Measurements from ENCODE around the gene MOB3A. TPM values are rescaled to one million over a fixed set of nuclear protein-coding genes. Genes with fewer than 3 reads are reported as not detected.

The MOB3A gene
- total RNA-seq, 1 experiment from 2014 or later = 11.7 TPM

DNA sequence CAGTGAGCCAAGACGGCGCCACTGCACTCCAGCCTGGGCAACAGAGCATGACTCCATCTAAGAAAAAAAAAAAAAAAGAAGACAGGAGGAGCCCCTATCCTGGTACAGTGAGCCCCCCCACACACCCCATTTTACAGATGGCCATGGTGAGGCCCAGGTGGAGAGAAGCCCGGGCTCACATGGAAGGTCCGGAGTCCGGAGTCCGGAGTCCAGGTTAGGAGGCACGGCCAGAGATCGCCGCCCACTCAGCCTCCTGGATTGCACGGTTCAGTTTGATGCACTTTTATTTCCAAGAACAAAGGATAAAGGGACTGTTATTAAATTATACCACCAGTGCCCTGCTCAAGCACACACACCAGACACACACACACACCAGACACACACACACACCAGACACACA, 69.4 kb downstream of the MOB3A start:
- no peaks in the 10 kb centered on the region for H3K4me1 ChIP-seq
- TF ChIP-seq, protein P1, sequence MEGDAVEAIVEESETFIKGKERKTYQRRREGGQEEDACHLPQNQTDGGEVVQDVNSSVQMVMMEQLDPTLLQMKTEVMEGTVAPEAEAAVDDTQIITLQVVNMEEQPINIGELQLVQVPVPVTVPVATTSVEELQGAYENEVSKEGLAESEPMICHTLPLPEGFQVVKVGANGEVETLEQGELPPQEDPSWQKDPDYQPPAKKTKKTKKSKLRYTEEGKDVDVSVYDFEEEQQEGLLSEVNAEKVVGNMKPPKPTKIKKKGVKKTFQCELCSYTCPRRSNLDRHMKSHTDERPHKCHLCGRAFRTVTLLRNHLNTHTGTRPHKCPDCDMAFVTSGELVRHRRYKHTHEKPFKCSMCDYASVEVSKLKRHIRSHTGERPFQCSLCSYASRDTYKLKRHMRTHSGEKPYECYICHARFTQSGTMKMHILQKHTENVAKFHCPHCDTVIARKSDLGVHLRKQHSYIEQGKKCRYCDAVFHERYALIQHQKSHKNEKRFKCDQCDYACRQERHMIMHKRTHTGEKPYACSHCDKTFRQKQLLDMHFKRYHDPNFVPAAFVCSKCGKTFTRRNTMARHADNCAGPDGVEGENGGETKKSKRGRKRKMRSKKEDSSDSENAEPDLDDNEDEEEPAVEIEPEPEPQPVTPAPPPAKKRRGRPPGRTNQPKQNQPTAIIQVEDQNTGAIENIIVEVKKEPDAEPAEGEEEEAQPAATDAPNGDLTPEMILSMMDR (IDR thresholded peaks at IDR 0.05; ENCODE audit: insufficient read depth in 1 of 2, low read depth in 1 of 2, low read length in 1 of 2, severe bottlenecking in 1 of 2, unreplicated experiment in 1 of 2) = no peak

DNA sequence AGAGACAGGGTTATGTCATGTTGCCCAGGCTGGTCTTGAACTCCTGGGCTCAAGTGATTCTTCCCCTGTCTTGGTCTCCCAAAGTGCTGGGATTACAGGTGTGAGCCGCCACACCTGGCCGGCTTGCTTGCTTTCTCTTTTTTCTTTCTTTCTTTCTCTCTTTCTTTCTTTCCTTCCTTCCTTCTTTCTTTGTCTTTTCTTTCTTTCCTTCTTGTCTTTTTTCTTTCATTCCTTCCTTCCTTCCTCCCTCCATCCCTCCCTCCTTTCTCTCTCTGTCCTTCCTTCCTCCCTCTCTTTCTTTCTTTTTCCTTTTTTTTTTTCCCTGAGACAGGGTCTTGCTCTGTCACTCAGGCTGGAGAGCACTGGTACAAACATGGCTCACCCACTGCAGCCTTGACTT, 73.8 kb downstream of the MOB3A start:
- no TSS peak for BruUV-seq (replicated peaks)
- Mint-ChIP-seq H3K27me3 (ENCODE audit: insufficient read depth, unreplicated experiment) (no peaks in the 10 kb centered on the region), H3K9me3 (ENCODE audit: unreplicated experiment) (no peaks in the 10 kb centered on the region), H3K4me3 (ENCODE audit: unreplicated experiment) (no peak overlapping the region), H3K36me3 (ENCODE audit: insufficient read depth, unreplicated experiment) (peaks cover 6% of the 10 kb centered on the region), H3K4me1 (ENCODE audit: low read depth, unreplicated experiment) (no peaks in the 10 kb centered on the region), H3K27ac (ENCODE audit: unreplicated experiment) (no peak overlapping the region)
- intact Hi-C loops (cut with micrococcal nuclease; ENCODE audit: unreplicated experiment) = no loop called here
- ChIA-PET CTCF (no interaction called here), POLR2A (no interaction called here)
- DNase-seq = no peak
- TF ChIP-seq, protein P1 (IDR thresholded peaks at IDR 0.05; ENCODE audit: insufficient read depth in 1 of 2, low read depth in 1 of 2, low read length in 1 of 2, severe bottlenecking in 1 of 2, unreplicated experiment in 1 of 2) = no peak
- Histone ChIP-seq H3K9me3 (peaks cover 4% of the 10 kb centered on the region), H3K36me3 (ENCODE audit: control insufficient read depth, insufficient read depth, low read length) (no peaks in the 10 kb centered on the region), H3K4me3 (ENCODE audit: low read depth, low read length) (no peak overlapping the region), H3K4me1 (peaks cover 5% of the 10 kb centered on the region), H3K27me3 (replicated peaks; ENCODE audit: control insufficient read depth, insufficient read depth, low read length) (no peaks in the 10 kb centered on the region)

More for the DNA sequence above, 69.4 kb downstream of the MOB3A start:
- no peaks in the 10 kb centered on the region for H3K9me3 Mint-ChIP-seq (ENCODE audit: unreplicated experiment)
- no peak for DNase-seq
- no peaks in the 10 kb centered on the region for H3K4me1 Mint-ChIP-seq (ENCODE audit: low read depth, unreplicated experiment)
- peaks cover 4% of the 10 kb centered on the region for H3K9me3 ChIP-seq
- H3K27me3 ChIP-seq (replicated peaks; ENCODE audit: control insufficient read depth, insufficient read depth, low read length) = no peaks in the 10 kb centered on the region
- no peak overlapping the region for H3K27ac Mint-ChIP-seq (ENCODE audit: unreplicated experiment)
- ChIA-PET POLR2A (no interaction called here), CTCF (no interaction called here)
- H3K4me3 ChIP-seq (ENCODE audit: low read depth, low read length) = no peak overlapping the region
- intact Hi-C loops (cut with micrococcal nuclease; ENCODE audit: unreplicated experiment) = no loop called here
- H3K36me3 Mint-ChIP-seq (ENCODE audit: insufficient read depth, unreplicated experiment) = peaks cover 6% of the 10 kb centered on the region
- H3K4me3 Mint-ChIP-seq (ENCODE audit: unreplicated experiment) = no peak overlapping the region
- H3K36me3 ChIP-seq (ENCODE audit: control insufficient read depth, insufficient read depth, low read length) = no peaks in the 10 kb centered on the region
- H3K27me3 Mint-ChIP-seq (ENCODE audit: insufficient read depth, unreplicated experiment) = no peaks in the 10 kb centered on the region
- no TSS peak for BruUV-seq (replicated peaks)

DNA sequence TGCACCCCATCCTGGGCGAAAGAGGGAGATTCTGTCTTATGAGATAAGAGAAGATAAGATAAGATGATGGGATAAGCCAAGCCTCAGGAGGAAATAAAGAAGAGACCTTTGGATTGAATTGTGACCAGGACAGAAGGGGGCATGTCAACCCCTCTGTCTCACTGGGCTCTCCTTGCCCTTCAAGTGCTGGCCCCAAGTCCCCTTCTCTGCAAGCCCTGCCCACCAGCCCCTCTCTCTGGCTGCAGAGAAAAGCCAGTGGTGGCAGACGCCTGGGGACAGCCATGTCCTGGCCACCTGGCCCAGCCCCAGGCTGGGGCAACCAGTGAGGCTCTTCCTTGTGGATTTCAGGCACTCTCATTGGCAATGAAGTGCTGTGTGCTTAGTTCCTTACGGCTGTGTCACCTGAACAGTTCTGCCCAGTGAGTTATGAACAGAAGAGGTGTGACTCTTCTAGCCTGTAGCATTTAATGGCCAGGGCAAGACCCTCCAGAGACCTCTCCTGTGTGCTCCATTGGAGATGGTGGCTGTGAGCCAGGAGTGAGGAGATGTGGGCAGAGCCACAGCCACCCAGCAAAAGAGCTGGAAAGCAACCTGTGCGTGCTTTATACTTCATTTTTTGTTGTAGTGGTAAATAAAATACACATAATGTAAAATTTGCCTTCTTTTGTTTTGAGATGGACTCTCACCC, 74.5 kb downstream of the MOB3A start:
- peaks cover 4% of the 10 kb centered on the region for H3K9me3 ChIP-seq
- H3K4me3 Mint-ChIP-seq (ENCODE audit: unreplicated experiment) = no peak overlapping the region
- H3K36me3 Mint-ChIP-seq (ENCODE audit: insufficient read depth, unreplicated experiment) = peaks cover 6% of the 10 kb centered on the region
- no peak overlapping the region for H3K4me3 ChIP-seq (ENCODE audit: low read depth, low read length)
- TF ChIP-seq, protein P1 (IDR thresholded peaks at IDR 0.05; ENCODE audit: insufficient read depth in 1 of 2, low read depth in 1 of 2, low read length in 1 of 2, severe bottlenecking in 1 of 2, unreplicated experiment in 1 of 2) = no peak
- H3K27me3 Mint-ChIP-seq (ENCODE audit: insufficient read depth, unreplicated experiment) = no peaks in the 10 kb centered on the region
- no TSS peak for BruUV-seq (replicated peaks)
- H3K9me3 Mint-ChIP-seq (ENCODE audit: unreplicated experiment) = no peaks in the 10 kb centered on the region
- POLR2A ChIA-PET = no interaction called here
- CTCF ChIA-PET = no interaction called here
- DNase-seq = no peak
- peaks cover 5% of the 10 kb centered on the region for H3K4me1 ChIP-seq
- no peaks in the 10 kb centered on the region for H3K36me3 ChIP-seq (ENCODE audit: control insufficient read depth, insufficient read depth, low read length)
- H3K27me3 ChIP-seq (replicated peaks; ENCODE audit: control insufficient read depth, insufficient read depth, low read length) = no peaks in the 10 kb centered on the region
- H3K4me1 Mint-ChIP-seq (ENCODE audit: low read depth, unreplicated experiment) = no peaks in the 10 kb centered on the region
- intact Hi-C loops (cut with micrococcal nuclease; ENCODE audit: unreplicated experiment) = no loop called here
- H3K27ac Mint-ChIP-seq (ENCODE audit: unreplicated experiment) = no peak overlapping the region

Other genes starting within 250 kb of the MOB3A start
- gene REXO1, start 247.8 kb downstream of the MOB3A start, total RNA-seq (2022) = 43.0 and 46.6 TPM in 2 replicates
- gene KLF16, start 232.7 kb downstream of the MOB3A start, total RNA-seq (2022) = 26.5 and 26.8 TPM in 2 replicates
- gene ABHD17A, start 210.8 kb downstream of the MOB3A start, total RNA-seq (2022) = 47.7 and 51.8 TPM in 2 replicates
- 12.6 and 14.0 TPM in 2 replicates for gene ADAT3, start 190.9 kb downstream of the MOB3A start, total RNA-seq (2022)
- gene SCAMP4, start 190.9 kb downstream of the MOB3A start, total RNA-seq (2022) = 78.3 and 84.1 TPM in 2 replicates
- 44.4 and 49.6 TPM in 2 replicates for gene CSNK1G2, start 155.2 kb downstream of the MOB3A start, total RNA-seq (2022)
- 47.0 and 52.2 TPM in 2 replicates for gene BTBD2, start 80.6 kb downstream of the MOB3A start, total RNA-seq (2022)
- 136 and 162 TPM in 2 replicates for gene MKNK2, start 45.1 kb downstream of the MOB3A start, total RNA-seq (2022)
- gene IZUMO4, start 589 bp upstream of the MOB3A start, total RNA-seq (2022) = 1.1 and 1.6 TPM in 2 replicates
- 150 and 151 TPM in 2 replicates for gene AP3D1, start 55.2 kb upstream of the MOB3A start, total RNA-seq (2022)
- 51.8 and 55.6 TPM in 2 replicates for gene DOT1L, start 67.6 kb upstream of the MOB3A start, total RNA-seq (2022)
- gene PLEKHJ1, start 140.0 kb upstream of the MOB3A start, total RNA-seq (2022) = 119 TPM in 2 replicates
- 129 and 135 TPM in 2 replicates for gene SF3A2, start 140.5 kb upstream of the MOB3A start, total RNA-seq (2022)
- gene AMH, start 153.0 kb upstream of the MOB3A start, total RNA-seq (2022) = 19.3 and 19.4 TPM in 2 replicates
- not detected in 2 replicates for gene JSRP1, start 160.1 kb upstream of the MOB3A start, total RNA-seq (2022)
- gene PEAK3, start 185.8 kb upstream of the MOB3A start, total RNA-seq (2022) = not detected in 2 replicates
- gene LINGO3, start 211.8 kb upstream of the MOB3A start, total RNA-seq (2022) = 1.3 and 1.4 TPM in 2 replicates
- 141 and 152 TPM in 2 replicates for gene LSM7, start 232.3 kb upstream of the MOB3A start, total RNA-seq (2022)
- gene SPPL2B, start 232.4 kb upstream of the MOB3A start, total RNA-seq (2022) = 90.6 and 92.3 TPM in 2 replicates

Data from Caco-2 (cell line).